IPS-20b (cell line): Measurements from ENCODE around the gene NKIRAS2.

Experiments used
- H3K27ac ChIP-seq: one replicate; pipeline ENCODE4 v1.5.1; 2013; ENCODE audit warnings: low read length
- H3K27me3 ChIP-seq: 2 replicates; pipeline ENCODE4 v1.6.1; 2013; ENCODE audit warnings: mild to moderate bottlenecking, low read length, inconsistent platforms; ENCODE audit not compliant: insufficient read depth
- H3K36me3 ChIP-seq: 2 replicates; pipeline ENCODE4 v1.6.1; 2013; ENCODE audit warnings: low read depth, mild to moderate bottlenecking, inconsistent platforms, low read length, moderate library complexity; ENCODE audit not compliant: insufficient read depth
- H3K4me1 ChIP-seq: 2 replicates; pipeline ENCODE4 v1.6.1; 2013; ENCODE audit warnings: mild to moderate bottlenecking, control low read depth, inconsistent platforms, low read length, moderate library complexity; ENCODE audit not compliant: insufficient read depth
- H3K4me3 ChIP-seq: 2 replicates; pipeline ENCODE4 v1.5.1; 2013; ENCODE audit warnings: mild to moderate bottlenecking, low read length, inconsistent platforms
- H3K9ac ChIP-seq: 2 replicates; pipeline ENCODE4 v1.6.1; 2013; ENCODE audit warnings: low read depth, mild to moderate bottlenecking, inconsistent platforms, low read length, moderate library complexity
- H3K9me3 ChIP-seq: 2 replicates; pipeline ENCODE4 v1.6.1; 2013; ENCODE audit warnings: mild to moderate bottlenecking, low read depth, low read length, inconsistent platforms; ENCODE audit not compliant: insufficient read depth

The NKIRAS2 gene

GRCh38 chr17:42062681-42063080 is 42.8 kb downstream of the NKIRAS2 start:
- H3K27me3 ChIP-seq: no peaks in the 10 kb centered on the region
- no peaks in the 10 kb centered on the region for H3K9me3 ChIP-seq

GRCh38 chr17:42065201-42065600 is 45.3 kb downstream of the NKIRAS2 start:
- no peak overlapping the region for H3K4me3 ChIP-seq
- H3K27ac ChIP-seq: no peak overlapping the region
- no peaks in the 10 kb centered on the region for H3K4me1 ChIP-seq
- H3K9ac ChIP-seq: no peak overlapping the region
- no peaks in the 10 kb centered on the region for H3K36me3 ChIP-seq
- no peaks in the 10 kb centered on the region for H3K9me3 ChIP-seq
- no peaks in the 10 kb centered on the region for H3K27me3 ChIP-seq

More at GRCh38 chr17:42062681-42063080, 42.8 kb downstream of the NKIRAS2 start:
- H3K36me3 ChIP-seq: no peaks in the 10 kb centered on the region
- H3K4me1 ChIP-seq: no peaks in the 10 kb centered on the region
- no peak overlapping the region for H3K9ac ChIP-seq
- no peak overlapping the region for H3K27ac ChIP-seq
- no peak overlapping the region for H3K4me3 ChIP-seq

GRCh38 chr17:42067371-42068091 is 47.6 kb downstream of the NKIRAS2 start:
- Histone ChIP-seq H3K9ac (no peak overlapping the region), H3K27me3 (peaks cover 15% of the 10 kb centered on the region), H3K27ac (no peak overlapping the region), H3K4me3 (no peak overlapping the region), H3K4me1 (peaks cover 5% of the 10 kb centered on the region; the same call in 1 of the 2 replicates), H3K36me3 (no peaks in the 10 kb centered on the region), H3K9me3 (no peaks in the 10 kb centered on the region)

GRCh38 chr17:42068979-42069378 is 49.1 kb downstream of the NKIRAS2 start:
- Histone ChIP-seq H3K36me3 (no peaks in the 10 kb centered on the region), H3K9ac (no peak overlapping the region), H3K27me3 (peaks cover 26% of the 10 kb centered on the region), H3K27ac (no peak overlapping the region), H3K4me3 (no peak overlapping the region), H3K9me3 (no peaks in the 10 kb centered on the region), H3K4me1 (peaks cover 5% of the 10 kb centered on the region; the same call in 1 of the 2 replicates)

GRCh38 chr17:42071810-42072209 is 51.9 kb downstream of the NKIRAS2 start:
- H3K4me1 ChIP-seq: peaks cover 5% of the 10 kb centered on the region; the same call in 1 of the 2 replicates
- H3K4me3 ChIP-seq: peak overlapping the region; percentile 70
- H3K27ac ChIP-seq: no peak overlapping the region
- H3K9ac ChIP-seq: no peak overlapping the region; the same call in 1 of the 2 replicates
- H3K27me3 ChIP-seq: peaks cover 26% of the 10 kb centered on the region
- H3K9me3 ChIP-seq: no peaks in the 10 kb centered on the region
- no peaks in the 10 kb centered on the region for H3K36me3 ChIP-seq

GRCh38 chr17:42072323-42073187 is 52.7 kb downstream of the NKIRAS2 start:
- Histone ChIP-seq H3K4me3 (peak overlapping the region; percentile 70), H3K36me3 (no peaks in the 10 kb centered on the region), H3K4me1 (peaks cover 5% of the 10 kb centered on the region; the same call in 1 of the 2 replicates), H3K9ac (no peak overlapping the region; the same call in 1 of the 2 replicates), H3K27ac (no peak overlapping the region), H3K9me3 (no peaks in the 10 kb centered on the region), H3K27me3 (peaks cover 26% of the 10 kb centered on the region)
